HG03432 (cell line): ENCODE data around the gene RUNX2.

Source experiments
- ATAC-seq: cut with Tn5 transposase; IDR thresholded peaks from one replicate; pipeline ENCODE4 v1.9.1; 2021; ENCODE audit warnings: mild to moderate bottlenecking, moderate library complexity; ENCODE audit not compliant: unreplicated experiment

RUNX2 gene

GRCh38 chr6:45609141-45609638 is 281.1 kb downstream of the RUNX2 start:
- no peak for ATAC-seq

- ATAC-seq = no peak
Observed at GRCh38 chr6:45610374-45610773, 282.2 kb downstream of the RUNX2 start.

GRCh38 chr6:45610832-45611231 is 282.7 kb downstream of the RUNX2 start:
- no peak for ATAC-seq

GRCh38 chr6:45611491-45611890 is 283.4 kb downstream of the RUNX2 start:
- ATAC-seq = no peak

- no peak for ATAC-seq
Observed at GRCh38 chr6:45613656-45614055, 285.5 kb downstream of the RUNX2 start.

GRCh38 chr6:45614488-45615285 is 286.6 kb downstream of the RUNX2 start:
- ATAC-seq = no peak

- ATAC-seq = no peak
Observed at GRCh38 chr6:45616209-45616608, 288.1 kb downstream of the RUNX2 start.

GRCh38 chr6:45617441-45617840 is 289.3 kb downstream of the RUNX2 start:
- ATAC-seq = no peak

- ATAC-seq = no peak
Observed at GRCh38 chr6:45618259-45618658, 290.1 kb downstream of the RUNX2 start.

GRCh38 chr6:45619211-45619760 is 291.2 kb downstream of the RUNX2 start:
- ATAC-seq = no peak

GRCh38 chr6:45619994-45620471 is 291.9 kb downstream of the RUNX2 start:
- no peak for ATAC-seq

- ATAC-seq = no peak
Observed at GRCh38 chr6:45624228-45624627, 296.1 kb downstream of the RUNX2 start.

GRCh38 chr6:45625191-45625664 is 297.1 kb downstream of the RUNX2 start:
- ATAC-seq = no peak

GRCh38 chr6:45626087-45626891 is 298.2 kb downstream of the RUNX2 start:
- ATAC-seq = no peak

- ATAC-seq = no peak
Observed at GRCh38 chr6:45630314-45630713, 302.2 kb downstream of the RUNX2 start.

GRCh38 chr6:45630801-45631200 is 302.7 kb downstream of the RUNX2 start:
- no peak for ATAC-seq

GRCh38 chr6:45631396-45631795 is 303.3 kb downstream of the RUNX2 start:
- no peak for ATAC-seq

- ATAC-seq = no peak
Observed at GRCh38 chr6:45633272-45633908, 305.3 kb downstream of the RUNX2 start.

- ATAC-seq = no peak
Observed at GRCh38 chr6:45634231-45634630, 306.1 kb downstream of the RUNX2 start.

GRCh38 chr6:45635284-45635867 is 307.2 kb downstream of the RUNX2 start:
- no peak for ATAC-seq
